Gastrocnemius medialis (tissue), 4 donors: ENCODE results near the gene PPP6R3.

Experiments
- POLR2A ChIP-seq, 2 donors: fragments of 450-650 bp; IDR thresholded peaks; one replicate each; pipeline ENCODE4 v1.6.1; 2017; ENCODE audit warnings: antibody characterized with exemption in 2 of 2, mild to moderate bottlenecking in 2 of 2, moderate library complexity in 2 of 2
- TF ChIP-seq, protein P1 (sequence below), 5 experiments: fragments of 450-650 bp in 3 of 5; fragments of 200-600 bp in 2 of 5; sonication (generic) in 2 of 5; IDR thresholded peaks in 4 of 5; conservative IDR thresholded peaks in 1 of 5; 1 replicate in 4 of 5; 2 replicates in 1 of 5; pipeline ENCODE4 v1.5.1; 2016 to 2019; ENCODE audit warnings: antibody characterized with exemption in 5 of 5, mild to moderate bottlenecking in 3 of 5, moderate library complexity in 3 of 5

DNA sequence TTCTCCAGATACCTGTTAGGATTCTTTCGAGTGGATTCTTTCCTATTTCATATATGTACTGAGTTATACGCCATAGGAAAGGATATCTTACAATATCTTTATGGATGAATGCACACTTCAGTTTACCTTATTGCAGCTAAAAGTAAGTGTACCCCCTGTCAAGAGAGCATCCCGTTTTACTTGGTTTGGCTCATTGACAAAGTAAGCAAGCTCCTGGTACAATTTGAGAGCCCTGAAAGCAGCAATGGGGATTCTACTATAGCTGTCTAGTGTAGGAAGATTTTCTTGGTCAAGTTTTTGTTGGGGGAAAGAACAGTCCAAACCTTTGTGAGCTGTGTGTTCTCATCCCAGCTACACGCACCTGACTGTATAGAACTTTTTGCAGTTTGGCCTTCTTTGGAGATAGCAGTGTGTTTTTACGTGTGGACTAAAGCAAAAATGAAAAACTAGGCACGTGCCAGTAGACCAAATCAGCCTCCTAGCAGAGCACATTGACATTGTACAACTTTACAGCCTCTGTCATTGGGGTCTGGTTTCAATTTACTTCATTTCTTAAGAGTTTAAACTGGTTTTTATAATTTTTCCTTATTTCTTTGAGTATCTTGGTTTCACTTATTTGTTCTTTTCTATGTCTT, 44.0 kb downstream of the PPP6R3 start:
- no peak for TF ChIP-seq POLR2A (IDR thresholded peaks at IDR 0.05)
- TF ChIP-seq, protein P1, sequence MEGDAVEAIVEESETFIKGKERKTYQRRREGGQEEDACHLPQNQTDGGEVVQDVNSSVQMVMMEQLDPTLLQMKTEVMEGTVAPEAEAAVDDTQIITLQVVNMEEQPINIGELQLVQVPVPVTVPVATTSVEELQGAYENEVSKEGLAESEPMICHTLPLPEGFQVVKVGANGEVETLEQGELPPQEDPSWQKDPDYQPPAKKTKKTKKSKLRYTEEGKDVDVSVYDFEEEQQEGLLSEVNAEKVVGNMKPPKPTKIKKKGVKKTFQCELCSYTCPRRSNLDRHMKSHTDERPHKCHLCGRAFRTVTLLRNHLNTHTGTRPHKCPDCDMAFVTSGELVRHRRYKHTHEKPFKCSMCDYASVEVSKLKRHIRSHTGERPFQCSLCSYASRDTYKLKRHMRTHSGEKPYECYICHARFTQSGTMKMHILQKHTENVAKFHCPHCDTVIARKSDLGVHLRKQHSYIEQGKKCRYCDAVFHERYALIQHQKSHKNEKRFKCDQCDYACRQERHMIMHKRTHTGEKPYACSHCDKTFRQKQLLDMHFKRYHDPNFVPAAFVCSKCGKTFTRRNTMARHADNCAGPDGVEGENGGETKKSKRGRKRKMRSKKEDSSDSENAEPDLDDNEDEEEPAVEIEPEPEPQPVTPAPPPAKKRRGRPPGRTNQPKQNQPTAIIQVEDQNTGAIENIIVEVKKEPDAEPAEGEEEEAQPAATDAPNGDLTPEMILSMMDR (IDR thresholded peaks at IDR 0.05 in 4 of 5, conservative IDR thresholded peaks at IDR 0.05 in 1 of 5), result no peak
